Right cardiac atrium (tissue), 5 donors: ENCODE measurements around the gene NKX6-1. TPM values are rescaled to one million over a fixed set of nuclear protein-coding genes. Genes with fewer than 3 reads are reported as not detected.

Source experiments
- ATAC-seq, 2 donors: fragments of 200-7000 bp; cut with Tn5 transposase; one replicate each; pipeline versions ENCODE4 v1.8.0 to v1.9.1; 2020; ENCODE audit warnings: moderate library complexity in 2 of 2, mild to moderate bottlenecking in 1 of 2
- DNase-seq, 3 donors: peaks; one replicate each; pipeline ENCODE4 v3.0.0-alpha.2; 2020
- H3K27ac ChIP-seq: one replicate; pipeline ENCODE4 v1.5.1; 2013; ENCODE audit warnings: mild to moderate bottlenecking, low read length, control low read depth, moderate library complexity
- H3K27me3 ChIP-seq: one replicate; pipeline ENCODE4 v1.6.1; 2013; ENCODE audit not compliant: control insufficient read depth, insufficient read depth
- H3K4me1 ChIP-seq: one replicate; pipeline ENCODE4 v1.6.1; 2013; ENCODE audit warnings: low read length; ENCODE audit not compliant: control insufficient read depth, insufficient read depth
- H3K4me3 ChIP-seq: one replicate; pipeline ENCODE4 v1.5.1; 2013; ENCODE audit warnings: low read length, control low read depth
- H3K9me3 ChIP-seq: one replicate; pipeline ENCODE4 v1.6.1; 2013; ENCODE audit warnings: low read length; ENCODE audit not compliant: control insufficient read depth
- WGBS: extraction: QIAGEN DNeasy Blood & Tissue Kit; methylation state at CpG from one replicate; pipeline ENCODE4 v1.1.7; 2013; 5-methylcytosine and 5-hydroxymethylcytosine counted together
- intact Hi-C, 4 donors: fragments of 100-400 bp; cut with DNase I; formaldehyde crosslinking; loops; one replicate each; pipeline versions ENCODE4 v1.11.0 to v1.14.0; 2022 to 2023
- polyA plus RNA-seq: library from polyadenylated mRNA; stranded (reverse); fragments of 200-250 nt; gene quantifications from one replicate; pipeline ENCODE4 v1.2.3, GENCODE V29; 2013
- total RNA-seq, 4 donors: library from RNA; stranded (reverse); fragmentation: NEBNext Ultra II Directional; extraction: Animal tissue kit (Norgen Biotek cat#: 25700); gene quantifications; one replicate each; pipeline ENCODE4 v1.2.1, GENCODE V29; 2021
- donor health status: healthy with polysubstance abuse.
- donor health status: DM: no; HTN: yes; CAD: no.
- donor health status: DM: no; HTN: no; CAD: no.
- donor health status: DM: no; HTN: yes; CAD: no; lungs with severe emphysema.
- donor health status: DM: yes; HTN: yes; CAD: no.

NKX6-1 gene
- total and polyA plus RNA-seq, 5 donors, result not detected

- WGBS, result 71% methylated on average over 3 of the region's 3 CpGs
- Histone ChIP-seq H3K4me1 (no peaks in the 10 kb centered on the region), H3K27ac (no peak overlapping the region), H3K9me3 (no peaks in the 10 kb centered on the region), H3K27me3 (peaks cover 10% of the 10 kb centered on the region), H3K4me3 (no peak overlapping the region)
- ATAC-seq (no peak), DNase-seq (no peak)
- intact Hi-C loops, result no loop called here
Measured at GRCh38 chr4:84511703-84512102, 12.6 kb upstream of the NKX6-1 start.

GRCh38 chr4:84507941-84508340 lies 8.8 kb upstream of the NKX6-1 start:
- 67% methylated on average over 5 of the region's 5 CpGs for WGBS
- no peak for ATAC-seq

GRCh38 chr4:84504821-84505220 lies 5.7 kb upstream of the NKX6-1 start:
- Histone ChIP-seq H3K9me3 (no peaks in the 10 kb centered on the region), H3K4me3 (no peak overlapping the region), H3K27ac (no peak overlapping the region), H3K4me1 (no peaks in the 10 kb centered on the region), H3K27me3 (peaks cover 11% of the 10 kb centered on the region)
- WGBS, result 89% methylated on average over 2 of the region's 2 CpGs
- ATAC-seq (no peak), DNase-seq (no peak)
- intact Hi-C loops, result loop anchor here in 3 of 4 donors (10.0 kb wide), 1 partner anchor 860 kb away; no protein-coding TSS in a partner anchor

More at GRCh38 chr4:84507941-84508340, 8.8 kb upstream of the NKX6-1 start:
- peaks cover 15% of the 10 kb centered on the region for H3K27me3 ChIP-seq
- no peaks in the 10 kb centered on the region for H3K9me3 ChIP-seq
- no peak for DNase-seq
- H3K4me3 ChIP-seq, result no peak overlapping the region
- no peaks in the 10 kb centered on the region for H3K4me1 ChIP-seq
- intact Hi-C loops, result loop anchor here in 3 of 4 donors (10.0 kb wide), 1 partner anchor 863 kb away; no protein-coding TSS in a partner anchor
- H3K27ac ChIP-seq, result no peak overlapping the region

GRCh38 chr4:84503495-84504437 lies 4.7 kb upstream of the NKX6-1 start:
- Histone ChIP-seq H3K27me3 (peaks cover 8% of the 10 kb centered on the region), H3K4me3 (no peak overlapping the region), H3K27ac (no peak overlapping the region), H3K4me1 (no peaks in the 10 kb centered on the region), H3K9me3 (no peaks in the 10 kb centered on the region)
- 7% methylated on average over 19 of the region's 19 CpGs for WGBS
- DNase-seq, result peak in 1 of 3 donors; percentile 32
- intact Hi-C loops, result loop anchor here in 3 of 4 donors (10.0 kb wide), 1 partner anchor 859 kb away; no protein-coding TSS in a partner anchor
- ATAC-seq, result peak; percentile 73 to 75

GRCh38 chr4:84502955-84503373 lies 3.9 kb upstream of the NKX6-1 start:
- no peak for ATAC-seq
- intact Hi-C loops, result loop anchor here in 3 of 4 donors (10.0 kb wide), 1 partner anchor 858 kb away; no protein-coding TSS in a partner anchor
- Histone ChIP-seq H3K4me1 (peaks cover 2% of the 10 kb centered on the region), H3K9me3 (no peaks in the 10 kb centered on the region), H3K27ac (no peak overlapping the region), H3K27me3 (peaks cover 8% of the 10 kb centered on the region), H3K4me3 (no peak overlapping the region)
- 10% methylated on average over 18 of the region's 18 CpGs for WGBS
- no peak for DNase-seq

- H3K27ac ChIP-seq, result no peak overlapping the region
- intact Hi-C loops, result loop anchor here in 3 of 4 donors (10.0 kb wide), 1 partner anchor 858 kb away; no protein-coding TSS in a partner anchor
- H3K27me3 ChIP-seq, result peaks cover 8% of the 10 kb centered on the region
- H3K4me3 ChIP-seq, result no peak overlapping the region
- ATAC-seq (no peak), DNase-seq (no peak)
- H3K4me1 ChIP-seq, result peaks cover 5% of the 10 kb centered on the region
- H3K9me3 ChIP-seq, result no peaks in the 10 kb centered on the region
- WGBS, result 14% methylated on average over 14 of the region's 14 CpGs
Measured at GRCh38 chr4:84502333-84502954, 3.4 kb upstream of the NKX6-1 start.

- no peak overlapping the region for H3K4me3 ChIP-seq
- H3K9me3 ChIP-seq, result no peaks in the 10 kb centered on the region
- H3K27me3 ChIP-seq, result peaks cover 6% of the 10 kb centered on the region
- intact Hi-C loops, result loop anchor here in 3 of 4 donors (10.0 kb wide), 1 partner anchor 857 kb away; no protein-coding TSS in a partner anchor
- no peak for DNase-seq
- H3K4me1 ChIP-seq, result peaks cover 5% of the 10 kb centered on the region
- ATAC-seq, result no peak
- no peak overlapping the region for H3K27ac ChIP-seq
- WGBS, result 4% methylated on average over 33 of the region's 33 CpGs
Measured at GRCh38 chr4:84501721-84502267, 2.7 kb upstream of the NKX6-1 start.

- whole genome bisulfite sequencing, result 4% methylated on average over 10 of the region's 10 CpGs
- ATAC-seq, result no peak
- intact Hi-C loops, result loop anchor here in 3 of 4 donors (10.0 kb wide), 1 partner anchor 856 kb away; no protein-coding TSS in a partner anchor
- Histone ChIP-seq H3K27ac (no peak overlapping the region), H3K9me3 (no peaks in the 10 kb centered on the region), H3K27me3 (peaks cover 5% of the 10 kb centered on the region), H3K4me3 (no peak overlapping the region), H3K4me1 (peaks cover 5% of the 10 kb centered on the region)
- no peak for DNase-seq
Measured at GRCh38 chr4:84501202-84501503, 2.1 kb upstream of the NKX6-1 start.

- ATAC-seq (no peak), DNase-seq (no peak)
- 11% methylated on average over 22 of the region's 22 CpGs for WGBS
- no peaks in the 10 kb centered on the region for H3K27me3 ChIP-seq
- H3K27ac ChIP-seq, result no peak overlapping the region
- peaks cover 5% of the 10 kb centered on the region for H3K4me1 ChIP-seq
- H3K4me3 ChIP-seq, result no peak overlapping the region
- intact Hi-C loops, result loop anchor here in 3 of 4 donors (10.0 kb wide), 1 partner anchor 856 kb away; no protein-coding TSS in a partner anchor
- no peaks in the 10 kb centered on the region for H3K9me3 ChIP-seq
Measured at GRCh38 chr4:84500386-84501201, 1.5 kb upstream of the NKX6-1 start.

- Histone ChIP-seq H3K4me3 (peak overlapping the region; percentile 36), H3K4me1 (peaks cover 5% of the 10 kb centered on the region), H3K27ac (no peak overlapping the region), H3K9me3 (no peaks in the 10 kb centered on the region), H3K27me3 (no peaks in the 10 kb centered on the region)
- WGBS, result 3% methylated on average over 11 of the region's 11 CpGs
- ATAC-seq (no peak), DNase-seq (no peak)
- intact Hi-C loops, result no loop called here
Measured at GRCh38 chr4:84499624-84499982, 511 bp upstream of the NKX6-1 start.
